SK-N-MC (cell line): Measurements from ENCODE around the gene MOK.
A peak's percentile ranks its signal among the peaks of the same experiment; 100 is the strongest.

Experiments used
- DNase-seq: peaks from one replicate; pipeline ENCODE4 v3.0.0-alpha.2; 2011; ENCODE audit warnings: low read depth, low spot score
- H3K27ac ChIP-seq: fragments of 200-600 bp; sonication (generic); 2 replicates; pipeline ENCODE4 v1.5.1; 2016; ENCODE audit warnings: mixed run types
- H3K36me3 ChIP-seq: fragments of 200-600 bp; sonication (generic); 2 replicates; pipeline ENCODE4 v1.6.1; 2017; ENCODE audit warnings: antibody characterized with exemption, low read length, mixed read lengths; ENCODE audit not compliant: insufficient read depth
- H3K4me3 ChIP-seq: fragments of 200-600 bp; sonication (generic); 2 replicates; pipeline ENCODE4 v1.5.1; 2016
- H3K9ac ChIP-seq: fragments of 200-600 bp; sonication (generic); 2 replicates; pipeline ENCODE4 v1.8.0; 2017; ENCODE audit warnings: mixed run types, mixed read lengths; ENCODE audit not compliant: insufficient read length
- H3K9me3 ChIP-seq: fragments of 200-600 bp; sonication (generic); 2 replicates; pipeline ENCODE4 v1.6.1; 2017; ENCODE audit warnings: low read depth, mild to moderate bottlenecking, antibody characterized with exemption, low read length, moderate library complexity, mixed read lengths
- EZH2 ChIP-seq: fragments of 200-600 bp; sonication (generic); IDR thresholded peaks from one replicate; pipeline ENCODE4 v1.6.1; 2017; ENCODE audit warnings: antibody characterized with exemption
- FOXP2 ChIP-seq: optimal IDR thresholded peaks from 2 replicates; pipeline ENCODE3; 2011; ENCODE audit warnings: mild to moderate bottlenecking, moderate library complexity; ENCODE audit not compliant: insufficient read depth; ENCODE audit errors: extremely low read length, control extremely low read depth
- POLR2AphosphoS5 ChIP-seq: IDR thresholded peaks from 2 replicates; pipeline ENCODE4 v1.6.1; 2012; ENCODE audit warnings: mild to moderate bottlenecking, low read depth, low read length, borderline replicate concordance

Gene MOK

DNA sequence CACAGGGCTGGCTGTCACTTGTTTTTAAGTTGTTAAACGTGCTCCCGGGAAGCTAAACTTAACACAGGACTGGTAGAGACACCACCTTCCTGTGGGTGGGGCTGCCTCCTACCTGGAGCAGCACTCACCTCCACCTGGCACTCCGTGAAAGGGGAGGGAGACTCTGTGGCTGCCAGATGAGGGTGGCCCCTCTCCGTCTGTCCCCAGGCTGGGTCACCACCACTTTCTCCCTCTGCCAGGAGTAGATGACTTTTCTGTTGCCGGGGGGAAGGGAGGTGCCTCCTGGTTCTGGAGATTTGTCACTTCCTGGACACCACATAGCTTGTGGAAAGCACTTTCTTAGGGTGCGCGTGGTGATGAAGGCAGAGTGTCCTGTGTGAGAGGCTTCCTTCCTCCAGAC lies 83.9 kb downstream of the MOK start:
- H3K9ac ChIP-seq: no peak overlapping the region
- no peaks in the 10 kb centered on the region for H3K9me3 ChIP-seq
- H3K27ac ChIP-seq: no peak overlapping the region
- no peaks in the 10 kb centered on the region for H3K36me3 ChIP-seq
- H3K4me3 ChIP-seq: no peak overlapping the region
- DNase-seq: no peak
- TF ChIP-seq POLR2AphosphoS5: no peak
- no peak for TF ChIP-seq FOXP2
- TF ChIP-seq EZH2: no peak

DNA sequence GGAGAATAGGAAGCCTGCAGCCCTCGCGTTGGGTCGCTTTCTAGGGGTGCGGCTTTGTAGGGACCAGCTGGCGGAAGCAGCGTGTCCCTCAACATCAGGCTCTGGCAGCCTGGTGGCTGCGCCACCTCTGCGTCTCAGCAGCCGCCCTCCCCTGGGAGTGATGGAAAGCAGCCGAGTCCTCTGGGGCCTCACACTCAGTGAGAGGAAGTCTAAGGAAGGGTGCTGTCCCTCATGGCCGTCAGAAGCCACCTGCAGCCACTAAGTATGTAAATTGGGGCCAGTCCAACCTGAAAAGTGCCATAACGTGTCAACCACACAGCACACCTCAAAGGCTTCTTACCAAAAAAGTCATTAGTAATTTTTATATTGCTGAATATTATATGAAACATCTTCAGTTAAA lies 84.9 kb downstream of the MOK start:
- no peak overlapping the region for H3K9ac ChIP-seq
- H3K36me3 ChIP-seq: no peaks in the 10 kb centered on the region
- TF ChIP-seq FOXP2 (no peak), EZH2 (no peak), POLR2AphosphoS5 (no peak)
- H3K27ac ChIP-seq: no peak overlapping the region
- H3K9me3 ChIP-seq: no peaks in the 10 kb centered on the region
- no peak for DNase-seq
- H3K4me3 ChIP-seq: no peak overlapping the region

DNA sequence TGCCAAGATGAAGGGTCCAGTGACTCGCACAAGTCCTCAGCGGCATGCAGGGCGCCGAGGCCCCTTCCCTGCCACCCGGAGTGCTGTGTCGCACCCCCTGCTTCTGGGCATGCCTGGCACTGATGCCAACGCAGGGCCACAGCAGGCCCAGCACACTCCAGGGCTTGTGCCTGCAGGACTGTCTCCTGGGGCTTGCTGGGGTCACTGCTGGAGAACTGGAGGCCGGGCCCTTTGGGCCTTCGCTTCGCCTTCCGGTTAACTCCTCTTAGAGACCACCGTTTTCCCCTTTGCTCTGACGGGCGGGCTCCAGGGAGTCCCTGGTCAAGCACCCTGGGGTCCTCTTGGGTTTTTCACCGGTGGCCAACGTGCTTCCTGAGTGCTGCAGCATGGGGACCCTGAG lies 85.6 kb downstream of the MOK start:
- no peaks in the 10 kb centered on the region for H3K36me3 ChIP-seq
- no peaks in the 10 kb centered on the region for H3K9me3 ChIP-seq
- H3K4me3 ChIP-seq: no peak overlapping the region
- DNase-seq: no peak
- H3K27ac ChIP-seq: no peak overlapping the region
- no peak overlapping the region for H3K9ac ChIP-seq
- TF ChIP-seq POLR2AphosphoS5: no peak
- no peak for TF ChIP-seq EZH2
- TF ChIP-seq FOXP2: no peak

DNA sequence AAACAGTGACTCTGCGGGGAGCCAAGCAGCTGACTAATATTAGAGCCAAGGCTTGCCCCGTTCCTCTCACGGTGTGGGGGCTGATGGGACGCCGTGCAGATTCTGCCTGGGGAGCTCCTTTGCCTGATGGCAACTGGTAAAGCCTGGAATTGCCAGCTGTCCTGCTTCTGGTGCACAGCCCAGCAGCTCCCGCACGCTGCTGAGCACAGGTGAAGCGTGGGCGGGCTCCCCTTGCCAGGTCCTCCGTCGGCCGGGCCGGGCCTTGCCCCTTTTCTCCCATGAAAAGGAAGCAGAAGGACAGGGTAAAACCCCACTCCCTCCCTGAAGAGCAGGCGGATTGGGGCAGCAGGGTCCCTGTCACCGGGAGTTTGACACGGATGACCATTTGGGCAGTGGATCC lies 86.3 kb downstream of the MOK start:
- Histone ChIP-seq H3K9ac (peak overlapping the region; percentile 9), H3K9me3 (no peaks in the 10 kb centered on the region), H3K4me3 (no peak overlapping the region), H3K27ac (no peak overlapping the region), H3K36me3 (no peaks in the 10 kb centered on the region)
- TF ChIP-seq EZH2: no peak
- TF ChIP-seq POLR2AphosphoS5: no peak
- no peak for TF ChIP-seq FOXP2
- DNase-seq: no peak

DNA sequence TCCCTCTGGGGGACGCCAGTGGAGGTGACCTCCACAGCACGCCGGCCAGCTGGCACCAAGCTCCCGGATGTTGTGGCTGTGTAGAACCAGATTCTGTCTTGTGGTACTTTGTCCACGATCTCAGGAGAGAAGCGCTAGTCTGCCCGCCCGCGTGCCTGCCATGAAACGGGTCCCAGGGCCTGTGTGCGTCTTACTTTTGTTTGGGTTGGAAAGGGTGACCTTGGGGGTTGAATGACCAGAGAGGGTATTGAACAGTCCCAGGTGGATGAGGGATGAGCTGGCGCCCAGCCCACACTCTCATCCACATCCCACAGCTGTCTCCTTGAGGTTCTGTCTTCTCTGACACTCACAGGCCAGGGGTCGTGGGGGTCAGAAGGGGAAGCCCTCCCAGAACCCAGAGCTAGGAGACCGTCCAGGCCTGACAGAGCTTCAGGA lies 87.0 kb downstream of the MOK start:
- Histone ChIP-seq H3K9ac (peak overlapping the region; percentile 9), H3K9me3 (no peaks in the 10 kb centered on the region), H3K27ac (no peak overlapping the region), H3K4me3 (no peak overlapping the region), H3K36me3 (no peaks in the 10 kb centered on the region)
- TF ChIP-seq EZH2 (no peak), FOXP2 (no peak), POLR2AphosphoS5 (no peak)
- no peak for DNase-seq

DNA sequence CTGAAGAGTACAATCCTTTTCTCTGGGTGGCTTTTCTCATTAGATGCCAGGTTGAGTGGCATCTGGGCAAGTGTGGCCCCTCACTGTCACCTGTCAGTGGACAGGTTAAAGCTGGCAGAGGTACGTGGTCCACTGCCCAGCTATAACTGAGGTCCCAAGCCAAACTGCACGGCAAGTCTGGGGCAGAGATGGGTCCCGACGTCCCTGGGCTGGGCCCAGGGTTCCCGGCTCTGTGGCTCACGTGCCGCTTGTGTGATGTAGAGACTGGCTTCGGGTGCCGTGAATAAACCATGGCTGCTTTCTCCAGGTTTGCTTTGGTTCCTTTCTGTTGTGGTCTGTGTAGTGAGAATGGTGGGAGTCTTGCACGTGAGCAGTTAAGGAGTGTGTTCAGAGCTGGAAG lies 87.6 kb downstream of the MOK start:
- no peak overlapping the region for H3K27ac ChIP-seq
- TF ChIP-seq EZH2 (no peak), FOXP2 (no peak), POLR2AphosphoS5 (no peak)
- H3K9ac ChIP-seq: no peak overlapping the region
- H3K9me3 ChIP-seq: no peaks in the 10 kb centered on the region
- no peak for DNase-seq
- H3K4me3 ChIP-seq: no peak overlapping the region
- H3K36me3 ChIP-seq: no peaks in the 10 kb centered on the region

DNA sequence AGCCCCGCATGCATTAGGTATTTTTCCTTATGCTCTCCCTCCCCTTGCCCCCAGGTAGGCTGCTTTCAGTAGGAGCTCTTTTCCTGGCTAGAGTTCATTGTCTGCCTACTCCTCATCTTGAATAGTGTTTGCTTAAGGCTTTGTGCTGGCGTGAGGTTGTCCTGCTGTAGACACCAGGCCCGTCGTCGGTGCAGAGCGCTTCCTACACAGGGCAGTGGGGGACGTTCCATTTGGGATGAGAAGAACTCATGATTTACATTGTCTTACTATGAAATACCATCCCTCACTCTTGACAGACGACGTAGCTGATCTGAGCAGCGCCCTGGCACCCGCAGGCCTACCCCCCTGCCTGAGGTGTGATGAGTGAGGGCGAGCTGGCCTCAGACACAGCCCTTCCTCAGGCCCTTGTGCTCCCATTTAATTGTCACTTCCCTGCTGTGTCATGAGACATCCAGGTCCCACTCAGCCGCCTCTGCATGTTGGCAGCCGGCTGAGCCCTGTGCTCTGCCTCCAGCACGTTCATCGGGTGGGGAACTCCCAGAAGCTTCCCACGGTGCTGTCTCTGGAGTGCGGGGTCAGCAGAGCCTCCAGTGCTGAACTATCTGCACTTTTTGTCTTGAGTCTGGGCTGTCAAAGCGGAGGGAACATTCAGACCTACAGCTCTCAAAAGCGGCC lies 89.3 kb downstream of the MOK start:
- Histone ChIP-seq H3K4me3 (no peak overlapping the region), H3K27ac (no peak overlapping the region), H3K9ac (no peak overlapping the region), H3K9me3 (no peaks in the 10 kb centered on the region), H3K36me3 (no peaks in the 10 kb centered on the region; the same call in 1 of the 2 replicates)
- DNase-seq: no peak
- TF ChIP-seq EZH2: no peak
- TF ChIP-seq POLR2AphosphoS5: no peak
- no peak for TF ChIP-seq FOXP2

DNA sequence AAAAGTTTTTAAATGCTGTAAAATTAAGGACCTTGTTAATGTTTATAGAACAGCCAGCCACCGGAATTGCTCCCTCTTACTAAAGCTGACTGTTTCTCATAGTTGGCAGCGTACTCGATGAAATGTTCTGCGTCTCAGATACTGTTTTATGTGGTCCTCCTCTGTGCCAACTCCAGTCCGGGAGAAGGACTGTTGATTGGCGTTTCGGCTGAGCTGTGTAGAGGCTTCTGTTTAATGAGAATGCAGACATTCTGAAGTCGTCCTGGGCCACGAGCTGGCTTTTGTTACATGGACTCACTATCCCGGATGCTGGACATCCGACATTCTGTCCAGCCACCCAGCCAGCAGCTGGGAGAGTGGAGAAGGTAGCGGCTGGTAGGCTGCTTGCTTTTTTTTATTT lies 89.9 kb downstream of the MOK start:
- Histone ChIP-seq H3K9ac (no peak overlapping the region), H3K27ac (no peak overlapping the region), H3K36me3 (no peaks in the 10 kb centered on the region; the same call in none of the 2 replicates), H3K9me3 (no peaks in the 10 kb centered on the region), H3K4me3 (no peak overlapping the region)
- TF ChIP-seq FOXP2: no peak
- TF ChIP-seq POLR2AphosphoS5: no peak
- TF ChIP-seq EZH2: no peak
- no peak for DNase-seq
